CD4-positive, alpha-beta T cell treated with Interleukin-12 subunit alpha and Interleukin-12 subunit beta, for 1 hour (primary cell): ENCODE results near the gene PPP1R14D.
A peak's percentile ranks its signal among the peaks of the same experiment; 100 is the strongest.

Source experiments
- DNase-seq: peaks from one replicate; pipeline ENCODE4 v3.0.0-alpha.2; 2020

The PPP1R14D gene

DNA sequence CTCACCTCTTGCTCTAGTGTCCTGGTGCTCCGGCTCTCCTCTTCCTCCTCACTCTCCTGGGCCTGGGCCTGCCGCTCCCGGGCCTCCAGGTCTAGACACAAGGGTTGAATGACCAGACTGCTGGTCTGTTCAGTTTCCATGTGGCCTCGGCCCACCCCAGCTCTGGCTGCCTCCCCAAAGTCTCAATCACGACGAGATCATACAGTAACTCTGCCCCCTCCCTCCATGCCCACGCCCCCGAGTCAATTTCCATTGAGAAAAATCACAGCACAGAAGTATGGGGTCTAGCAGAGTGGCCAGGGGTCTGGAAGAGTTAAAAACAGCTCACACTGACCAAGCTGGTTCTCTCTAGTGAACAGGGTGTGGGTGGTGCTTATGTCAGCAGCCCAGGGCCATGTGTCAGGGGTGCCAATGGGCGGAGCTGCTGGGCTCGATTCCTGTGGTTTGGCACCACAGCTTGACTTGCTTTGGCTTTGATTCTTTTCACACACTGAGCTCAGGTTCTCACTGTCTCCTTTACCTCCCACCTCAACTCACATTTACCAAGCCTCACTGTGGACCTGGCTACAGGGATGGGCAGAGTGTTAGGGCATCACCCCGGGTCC lies 51.9 kb downstream of the PPP1R14D start:
- peak; percentile 66 for DNase-seq

DNA sequence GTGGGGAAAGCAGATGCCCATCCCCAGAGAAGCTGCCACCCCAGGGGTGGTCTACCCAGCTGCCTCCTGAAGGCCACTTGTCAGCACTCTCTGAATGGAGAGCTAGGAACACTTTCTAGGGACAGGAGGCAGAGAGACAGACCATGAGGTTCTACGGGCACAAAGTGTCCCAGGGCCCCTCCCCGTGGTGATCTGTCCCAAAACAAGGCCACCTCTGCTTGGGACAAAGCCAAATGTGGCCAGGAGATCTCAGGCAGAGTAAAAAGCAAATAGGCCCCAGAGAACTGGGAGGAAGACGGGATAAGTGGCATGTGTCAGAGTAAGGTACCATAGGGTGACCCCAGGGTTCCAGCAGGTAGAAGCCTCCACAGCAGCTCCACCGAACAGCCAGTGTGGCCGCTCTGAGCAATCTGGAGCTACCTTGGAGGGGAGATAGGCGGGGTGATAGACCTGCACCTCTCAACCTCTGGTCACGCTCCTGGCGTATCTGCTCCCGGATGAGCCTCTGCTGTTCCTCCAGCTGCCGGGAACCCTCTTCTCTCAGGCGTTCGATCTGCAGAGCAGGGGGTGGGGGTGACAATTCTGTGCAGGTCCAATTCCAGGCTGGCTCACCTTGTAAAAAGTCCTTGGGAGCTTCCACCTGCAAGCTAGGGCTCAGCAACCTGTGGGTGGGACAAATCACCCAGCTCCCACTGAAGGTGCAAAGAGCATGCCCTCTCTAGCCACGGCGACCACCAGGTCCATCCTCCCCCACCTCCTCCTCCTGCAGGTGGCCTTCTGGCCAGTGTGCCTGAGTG lies 52.6 kb downstream of the PPP1R14D start:
- no peak for DNase-seq

DNA sequence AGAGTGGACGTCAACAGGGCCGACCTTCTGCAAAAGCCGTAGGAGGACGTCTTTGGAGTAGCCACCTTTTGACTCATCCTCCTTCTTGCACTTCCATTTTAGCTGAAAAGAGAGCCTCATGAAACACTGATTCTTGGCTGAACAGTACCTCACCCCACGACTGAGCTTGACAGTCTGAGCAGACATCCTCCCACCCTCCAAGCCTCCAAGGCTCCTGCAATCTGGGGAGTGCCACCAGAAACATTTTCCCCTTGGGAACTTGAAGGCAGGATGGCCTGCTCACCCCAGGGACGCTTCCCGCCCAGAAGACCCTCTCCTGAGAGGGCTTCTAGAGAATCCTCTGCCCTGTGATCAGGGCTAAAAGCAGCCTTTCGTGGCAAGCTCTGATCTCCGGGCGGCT lies 53.5 kb downstream of the PPP1R14D start:
- no peak for DNase-seq

DNA sequence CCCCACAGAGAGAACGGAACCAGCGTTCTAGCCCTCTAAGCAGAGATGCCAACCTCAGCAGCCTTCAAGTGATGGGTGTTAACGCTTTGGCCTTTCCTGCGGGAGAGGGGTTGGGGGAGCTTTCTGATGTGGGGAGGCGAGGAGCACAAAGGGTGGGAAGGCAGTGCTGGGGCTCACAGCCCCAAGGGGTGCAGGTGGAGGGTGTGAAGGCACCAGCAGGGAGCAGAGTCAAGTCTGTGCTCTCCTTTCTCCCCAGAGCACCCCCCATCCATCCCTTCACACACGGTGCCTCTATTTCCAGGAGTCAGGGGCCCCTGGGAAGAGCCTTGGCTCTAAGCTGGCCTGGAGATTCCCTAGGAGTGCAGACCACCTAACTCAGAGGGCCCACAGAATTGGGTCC lies 54.6 kb downstream of the PPP1R14D start:
- no peak for DNase-seq

DNA sequence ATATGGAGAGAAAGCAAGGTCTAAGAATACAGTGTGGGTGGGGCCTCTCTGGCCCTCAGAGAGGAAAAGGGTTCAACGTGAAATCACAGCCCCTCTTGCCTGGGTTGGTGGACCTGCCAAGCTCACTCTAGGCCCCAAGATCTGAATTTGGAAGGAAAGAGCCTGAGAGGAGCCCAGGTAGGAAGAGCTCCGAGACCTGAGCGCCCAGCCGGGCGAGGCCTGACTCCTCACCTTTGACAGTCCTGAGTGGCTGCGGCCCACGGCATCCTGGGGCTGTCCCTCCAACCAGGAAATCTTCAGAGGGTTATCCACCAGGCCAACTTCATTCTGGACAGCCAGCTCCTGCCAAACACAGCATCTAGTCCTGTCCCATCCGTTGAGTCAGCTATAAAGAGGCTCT lies 55.0 kb downstream of the PPP1R14D start:
- DNase-seq, result no peak

DNA sequence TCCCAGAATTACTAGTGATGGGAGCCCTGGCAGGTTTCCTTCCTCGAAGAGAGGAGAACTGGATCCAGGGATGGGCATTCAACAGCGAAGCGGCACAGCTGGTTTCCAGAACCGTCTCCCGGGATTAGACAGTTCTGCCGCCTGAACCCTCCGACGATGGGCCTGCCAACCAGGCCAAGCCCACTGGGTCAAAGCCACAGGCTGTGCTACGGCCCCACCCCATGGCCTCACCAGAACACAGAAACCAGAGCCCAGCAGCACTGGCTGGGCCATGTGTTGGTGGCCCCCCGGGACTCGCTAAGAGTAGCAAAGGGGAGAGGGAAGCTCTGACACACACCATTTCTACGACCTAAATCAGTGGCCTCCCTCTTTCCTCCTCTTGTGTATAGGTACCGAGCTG lies 56.5 kb downstream of the PPP1R14D start:
- no peak for DNase-seq

DNA sequence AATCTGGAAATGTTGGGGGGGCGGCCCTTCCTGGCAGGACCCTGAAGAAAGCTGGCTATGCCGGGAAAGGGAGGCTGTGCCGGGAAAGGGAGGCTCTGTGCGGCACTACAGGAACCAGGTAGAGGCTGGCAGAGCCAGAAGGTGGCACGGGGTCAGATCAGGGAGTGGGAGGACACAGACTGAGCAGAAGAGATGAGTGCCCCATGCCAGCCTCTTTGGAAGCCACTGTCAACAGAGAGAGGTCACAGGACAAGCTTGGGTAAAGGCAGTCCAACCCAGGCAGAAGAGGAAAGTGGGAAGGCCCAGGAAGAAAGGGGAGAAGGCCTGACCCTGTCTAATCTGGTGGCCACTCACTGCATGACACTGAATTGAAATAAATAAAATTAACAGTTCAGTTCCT lies 57.3 kb downstream of the PPP1R14D start:
- DNase-seq, result no peak

DNA sequence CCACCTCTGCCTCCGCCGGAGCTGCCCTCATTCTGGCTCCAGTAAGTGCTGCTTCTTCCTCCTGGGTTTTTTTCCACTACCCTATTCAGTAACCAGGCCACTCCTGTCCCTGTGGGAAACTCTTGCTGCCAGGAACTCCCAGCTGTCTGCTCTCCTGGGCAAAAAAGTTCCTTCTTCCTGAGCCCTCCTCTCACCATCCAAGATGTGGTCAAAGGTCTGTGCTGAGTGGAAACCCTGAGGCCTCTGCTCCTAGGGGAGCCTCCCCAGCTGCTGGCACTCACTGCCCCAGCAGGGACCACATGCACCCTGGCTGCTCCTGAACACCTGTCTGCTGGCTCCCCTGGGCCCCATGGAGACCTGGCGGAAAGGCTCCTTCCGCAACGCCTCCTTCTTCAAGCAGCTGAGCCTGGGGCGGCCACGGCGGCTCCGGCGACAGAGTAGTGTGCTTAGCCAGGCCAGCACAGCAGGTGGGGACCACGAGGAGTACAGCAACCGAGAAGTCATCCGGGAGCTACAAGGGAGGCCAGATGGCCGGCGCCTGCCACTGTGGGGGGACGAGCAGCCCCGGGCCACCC lies 58.3 kb downstream of the PPP1R14D start:
- no peak for DNase-seq

DNA sequence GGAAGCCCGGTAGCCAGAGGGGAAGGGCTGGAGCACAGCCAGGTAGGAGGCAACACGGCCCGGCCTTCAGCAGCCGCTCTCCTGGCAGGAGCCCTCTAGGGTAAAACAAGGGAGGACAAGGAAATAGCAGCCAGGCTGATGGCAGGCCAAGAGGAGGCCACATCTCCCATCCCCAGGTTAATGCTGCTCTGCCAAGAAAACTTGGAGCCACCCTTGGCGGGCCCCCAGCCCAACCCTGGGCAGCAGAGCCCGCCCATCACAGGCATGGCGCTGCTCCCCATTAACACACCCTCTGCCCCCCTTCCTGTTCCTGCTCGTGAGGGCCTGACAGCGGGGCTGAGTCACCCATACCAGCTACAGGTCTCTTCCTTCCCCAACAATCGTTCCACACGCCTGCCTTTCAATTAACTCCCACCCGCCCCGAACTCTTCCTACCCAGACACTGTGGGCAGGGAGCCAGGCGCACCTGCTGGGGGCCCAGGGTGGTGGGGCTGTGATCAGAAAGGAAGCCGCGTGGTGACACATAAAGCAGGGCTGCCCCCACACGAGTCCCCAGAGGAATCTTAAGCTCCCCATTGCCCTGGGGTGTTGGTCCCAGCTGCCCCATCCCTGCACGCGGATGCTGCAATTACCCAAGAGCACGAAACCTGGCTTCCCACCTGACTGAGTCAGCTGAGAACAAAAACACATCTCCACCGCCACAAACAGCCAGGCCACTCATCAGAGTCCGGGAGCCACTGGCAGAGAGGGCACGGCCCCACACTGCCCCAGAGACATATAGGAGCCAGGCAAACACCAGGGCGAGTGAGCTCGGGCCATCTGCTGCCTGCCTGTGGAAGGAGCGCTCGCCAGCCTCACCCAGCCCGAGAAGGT lies 59.0 kb downstream of the PPP1R14D start, which contains the start of gene C15orf62:
C15orf62 (plus strand) TSS at position 707 of the 873 bp plus-strand sequence. CDS start 516 bp downstream, outside the sequence.
- DNase-seq, result peak; percentile 34

DNA sequence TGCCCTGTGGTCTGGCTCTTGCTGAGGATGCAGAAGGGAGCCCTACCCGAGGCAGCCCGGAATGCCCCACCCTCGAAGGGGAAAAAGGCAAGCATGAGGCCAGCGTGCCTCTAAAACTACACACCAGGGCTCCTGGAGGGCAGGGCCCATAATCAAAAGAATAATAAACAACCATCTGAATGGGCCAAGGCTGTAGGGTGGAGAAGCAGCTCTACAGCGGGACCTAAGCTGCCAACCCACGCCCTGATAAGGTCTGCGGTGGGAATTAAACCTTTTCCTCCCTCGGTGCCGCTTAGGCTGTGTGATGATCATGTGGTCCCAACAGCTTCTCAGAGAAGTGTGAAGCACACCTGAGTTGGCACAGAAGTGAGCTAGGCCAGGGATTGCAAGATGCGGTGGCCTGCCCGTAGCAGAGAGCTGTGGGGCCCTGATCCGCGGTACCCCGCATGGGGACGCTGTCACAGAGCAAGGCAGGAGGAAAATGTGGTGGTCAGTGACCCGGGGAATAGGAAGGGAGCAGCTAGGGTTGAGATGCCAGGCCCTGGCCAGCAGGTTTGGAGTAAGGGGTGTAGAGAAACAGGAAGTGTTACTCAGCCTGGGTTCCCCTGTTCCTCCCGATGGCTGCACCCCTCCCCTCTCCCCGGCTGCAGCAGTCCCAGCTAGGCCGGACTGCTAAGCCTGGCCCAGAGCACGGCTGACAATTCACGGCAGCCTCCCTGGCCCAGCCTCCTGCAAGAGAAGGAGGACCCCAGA lies 59.8 kb downstream of the PPP1R14D start:
- DNase-seq, result no peak

DNA sequence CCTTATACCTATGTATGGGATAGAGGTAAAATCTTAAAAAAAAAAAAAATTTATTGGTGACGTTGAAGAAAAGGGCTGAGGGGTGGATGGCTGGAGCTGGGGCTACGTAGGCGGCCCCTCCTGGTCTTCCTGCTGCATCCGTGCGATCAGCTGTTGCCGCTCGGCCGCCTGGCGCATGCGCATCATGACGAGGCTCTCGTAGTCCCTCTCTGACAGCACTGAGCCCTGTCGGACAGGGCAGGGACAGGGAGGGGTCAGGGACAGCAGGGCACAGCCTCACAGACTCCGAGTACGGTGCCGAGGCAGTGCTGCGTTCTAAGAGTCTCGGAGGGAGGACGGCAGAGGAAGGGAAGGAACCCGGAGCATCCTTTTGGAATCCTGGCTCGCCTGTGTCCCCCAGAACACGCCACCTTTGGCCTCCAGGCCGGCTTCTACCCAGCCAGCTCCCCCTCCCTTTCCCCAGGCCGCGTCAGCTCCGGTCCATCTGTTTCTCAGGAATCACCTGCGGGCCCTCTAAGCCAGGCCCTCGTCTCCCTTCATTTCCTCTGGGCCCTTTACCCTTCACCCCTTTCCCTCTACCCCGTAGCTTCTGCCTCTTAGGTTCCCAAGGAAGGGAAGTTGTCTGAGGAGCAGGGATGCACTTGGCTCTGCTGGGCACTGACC lies 60.5 kb downstream of the PPP1R14D start:
- DNase-seq, result no peak

DNA sequence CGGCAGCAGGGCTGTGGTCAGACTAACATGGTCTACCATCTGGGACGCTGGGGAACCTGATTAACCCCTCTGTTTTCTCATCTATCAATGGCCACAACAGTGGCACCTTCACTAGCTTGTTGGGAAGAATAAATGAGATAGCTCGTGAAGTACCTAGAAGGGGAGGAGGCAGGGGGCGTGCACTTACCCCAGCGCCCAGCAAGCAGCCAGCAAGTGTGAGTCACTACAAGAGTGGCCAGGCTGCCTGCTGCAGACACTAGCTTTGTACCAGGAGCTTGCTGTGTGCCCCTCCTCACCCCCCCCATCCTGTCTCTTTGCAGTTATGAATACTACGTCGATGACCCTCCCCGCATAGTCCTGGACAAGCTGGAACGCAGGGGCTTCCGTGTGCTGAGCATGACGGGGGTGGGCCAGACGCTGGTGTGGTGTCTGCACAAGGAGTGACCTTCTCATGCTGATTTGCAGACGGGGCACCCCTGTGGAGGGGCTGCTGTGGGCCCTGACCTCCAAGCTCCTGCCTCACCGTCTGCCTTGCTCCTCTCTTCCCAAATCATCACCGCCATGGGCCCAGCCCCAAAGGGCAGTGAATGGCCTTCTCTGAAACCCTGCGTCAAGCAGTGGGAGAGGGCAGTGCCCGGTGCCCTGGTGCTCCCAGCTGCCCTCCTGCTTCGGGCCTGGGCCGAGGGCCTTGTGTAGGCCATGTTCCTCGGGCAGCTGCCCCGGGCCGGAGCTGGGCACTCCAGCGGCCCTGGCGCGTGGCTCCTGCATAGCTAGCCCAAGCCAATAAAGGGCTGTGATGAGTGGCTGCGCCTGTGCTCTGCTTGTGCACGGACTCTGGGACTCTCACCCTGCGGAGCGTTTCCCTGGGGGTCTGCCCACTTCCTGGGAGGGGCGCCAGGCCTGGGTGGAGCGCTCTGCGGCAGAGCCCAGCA lies 61.3 kb downstream of the PPP1R14D start:
- DNase-seq, result no peak

DNA sequence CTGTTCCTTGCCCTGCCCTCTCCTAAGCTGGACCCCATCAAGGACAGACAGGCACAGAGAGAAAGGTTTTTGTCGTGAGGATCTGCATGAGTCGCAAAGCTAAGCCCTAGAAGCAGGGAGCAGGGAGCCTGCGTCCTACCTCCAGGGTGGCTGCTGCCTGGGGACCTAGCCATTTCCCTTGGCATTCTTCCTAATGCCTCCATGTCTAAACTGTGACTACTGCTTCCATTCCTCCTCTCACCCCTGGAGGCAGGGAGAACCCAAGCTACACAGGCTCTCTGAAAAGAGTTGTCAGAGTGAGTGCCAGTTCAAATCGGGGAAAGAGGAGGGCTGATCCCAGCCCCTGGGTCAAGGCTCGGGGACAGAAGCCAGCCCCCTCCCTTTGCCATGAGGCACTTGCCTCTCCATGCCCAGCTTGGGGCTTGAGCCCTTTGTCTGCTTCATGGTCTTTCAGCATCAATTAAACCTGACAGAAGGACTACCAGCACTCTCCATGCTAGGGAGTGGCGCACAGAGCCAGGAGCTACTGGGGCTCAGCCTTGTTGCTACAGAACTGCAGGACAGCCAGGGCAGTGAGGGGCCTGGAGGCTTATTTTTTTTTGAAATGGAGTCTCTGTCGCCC lies 62.2 kb downstream of the PPP1R14D start:
- no peak for DNase-seq
